MM.1S (cell line): ENCODE data around the gene GFRA1.

Experiments
- DNase-seq: peaks from one replicate; pipeline ENCODE4 v3.0.0-alpha.2; 2015
- H2AFZ ChIP-seq: fragments of 300-600 bp; sonication (generic); 2 replicates; pipeline ENCODE4 v1.6.0; 2016; ENCODE audit warnings: antibody characterized with exemption, low read length
- H3F3A ChIP-seq: fragments of 300-600 bp; sonication (generic); 2 replicates; pipeline ENCODE4 v1.6.1; 2016; ENCODE audit warnings: mild to moderate bottlenecking, antibody characterized with exemption, low read length, moderate library complexity, mixed read lengths; ENCODE audit not compliant: insufficient read depth
- H3K27ac ChIP-seq: fragments of 300-600 bp; sonication (generic); 2 replicates; pipeline ENCODE4 v1.5.1; 2016; ENCODE audit warnings: mild to moderate bottlenecking, low read length
- H3K27me3 ChIP-seq: fragments of 300-600 bp; sonication (generic); replicated peaks from 2 replicates; pipeline ENCODE4 v1.6.0; 2016; ENCODE audit warnings: low read length; ENCODE audit not compliant: insufficient read depth
- H3K36me3 ChIP-seq: fragments of 300-600 bp; sonication (generic); replicated peaks from 2 replicates; pipeline ENCODE4 v1.6.1; 2016; ENCODE audit warnings: mild to moderate bottlenecking, low read length, mixed read lengths; ENCODE audit not compliant: insufficient read depth
- H3K4me1 ChIP-seq: fragments of 300-600 bp; sonication (generic); 2 replicates; pipeline ENCODE4 v1.6.1; 2016; ENCODE audit warnings: low read length, mixed read lengths
- H3K4me2 ChIP-seq: fragments of 300-600 bp; sonication (generic); 2 replicates; pipeline ENCODE4 v1.6.0; 2016; ENCODE audit warnings: low read depth, low read length
- H3K4me3 ChIP-seq: fragments of 300-600 bp; sonication (generic); 2 replicates; pipeline ENCODE4 v1.5.1; 2016; ENCODE audit warnings: low read length, mixed read lengths
- H3K79me2 ChIP-seq: fragments of 300-600 bp; sonication (generic); 2 replicates; pipeline ENCODE4 v1.6.1; 2016; ENCODE audit warnings: mixed run types, low read length, mixed read lengths
- H3K9ac ChIP-seq: fragments of 300-600 bp; sonication (generic); 2 replicates; pipeline ENCODE4 v1.6.1; 2016; ENCODE audit warnings: low read length, mixed read lengths
- H3K9me2 ChIP-seq: fragments of 300-600 bp; sonication (generic); replicated peaks from 2 replicates; pipeline ENCODE4 v1.6.1; 2016; ENCODE audit warnings: mild to moderate bottlenecking, low read length, mixed read lengths; ENCODE audit not compliant: insufficient read depth
- H3K9me3 ChIP-seq: fragments of 300-600 bp; sonication (generic); replicated peaks from 2 replicates; pipeline ENCODE4 v1.6.1; 2016; ENCODE audit warnings: mild to moderate bottlenecking, low read length, mixed read lengths; ENCODE audit not compliant: insufficient read depth
- H4K20me1 ChIP-seq: fragments of 300-600 bp; sonication (generic); 2 replicates; pipeline ENCODE4 v1.6.1; 2016; ENCODE audit warnings: mild to moderate bottlenecking, low read length, moderate library complexity, mixed read lengths; ENCODE audit not compliant: insufficient read depth
- EZH2 ChIP-seq: fragments of 300-600 bp; sonication (generic); optimal IDR thresholded peaks from 2 replicates; pipeline ENCODE3; 2017; ENCODE audit warnings: low read depth, mild to moderate bottlenecking, antibody characterized with exemption, low read length, mixed read lengths
- EZH2phosphoT487 ChIP-seq: fragments of 300-600 bp; sonication (generic); IDR thresholded peaks from 2 replicates; pipeline ENCODE4 v1.6.1; 2018; ENCODE audit warnings: antibody characterized with exemption, low read length
- TF ChIP-seq, protein P1 (sequence below): fragments of 300-600 bp; sonication (generic); IDR thresholded peaks from 2 replicates; pipeline ENCODE4 v1.5.1; 2016; ENCODE audit warnings: antibody characterized with exemption, low read length, mixed read lengths

GFRA1 gene

DNA sequence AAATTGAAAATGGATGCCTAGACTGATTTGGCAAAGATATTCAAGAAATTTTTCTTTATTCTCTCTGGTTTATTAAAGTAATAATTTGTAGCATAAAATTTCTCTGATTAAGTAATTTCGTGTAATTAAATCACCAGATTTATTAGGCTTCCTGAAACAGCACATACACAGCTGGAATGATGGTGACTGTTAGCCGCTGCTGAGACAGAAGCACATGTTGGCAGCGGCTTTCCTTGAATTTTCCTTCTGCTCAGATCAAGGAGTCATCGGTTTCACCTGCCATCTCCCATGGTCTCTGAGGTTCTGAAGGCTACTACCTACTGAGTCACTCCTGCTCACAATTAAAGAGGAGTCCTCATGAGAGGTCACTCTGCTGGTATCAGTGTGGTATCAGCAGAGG lies 101.5 kb downstream of the GFRA1 start:
- Histone ChIP-seq H3K27ac (no peak overlapping the region), H3K9me2 (no peaks in the 10 kb centered on the region), H3K4me2 (no peak overlapping the region), H3K36me3 (no peaks in the 10 kb centered on the region), H3K9ac (no peak overlapping the region), H3K79me2 (no peaks in the 10 kb centered on the region), H3K9me3 (no peaks in the 10 kb centered on the region), H3K4me1 (no peaks in the 10 kb centered on the region), H3K27me3 (no peaks in the 10 kb centered on the region), H3K4me3 (no peak overlapping the region), H4K20me1 (no peaks in the 10 kb centered on the region), H3F3A (no peaks in the 10 kb centered on the region), H2AFZ (no peak overlapping the region)
- no peak for DNase-seq
- TF ChIP-seq, protein P1, sequence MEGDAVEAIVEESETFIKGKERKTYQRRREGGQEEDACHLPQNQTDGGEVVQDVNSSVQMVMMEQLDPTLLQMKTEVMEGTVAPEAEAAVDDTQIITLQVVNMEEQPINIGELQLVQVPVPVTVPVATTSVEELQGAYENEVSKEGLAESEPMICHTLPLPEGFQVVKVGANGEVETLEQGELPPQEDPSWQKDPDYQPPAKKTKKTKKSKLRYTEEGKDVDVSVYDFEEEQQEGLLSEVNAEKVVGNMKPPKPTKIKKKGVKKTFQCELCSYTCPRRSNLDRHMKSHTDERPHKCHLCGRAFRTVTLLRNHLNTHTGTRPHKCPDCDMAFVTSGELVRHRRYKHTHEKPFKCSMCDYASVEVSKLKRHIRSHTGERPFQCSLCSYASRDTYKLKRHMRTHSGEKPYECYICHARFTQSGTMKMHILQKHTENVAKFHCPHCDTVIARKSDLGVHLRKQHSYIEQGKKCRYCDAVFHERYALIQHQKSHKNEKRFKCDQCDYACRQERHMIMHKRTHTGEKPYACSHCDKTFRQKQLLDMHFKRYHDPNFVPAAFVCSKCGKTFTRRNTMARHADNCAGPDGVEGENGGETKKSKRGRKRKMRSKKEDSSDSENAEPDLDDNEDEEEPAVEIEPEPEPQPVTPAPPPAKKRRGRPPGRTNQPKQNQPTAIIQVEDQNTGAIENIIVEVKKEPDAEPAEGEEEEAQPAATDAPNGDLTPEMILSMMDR, result no peak
- TF ChIP-seq EZH2 (no peak), EZH2phosphoT487 (no peak)

DNA sequence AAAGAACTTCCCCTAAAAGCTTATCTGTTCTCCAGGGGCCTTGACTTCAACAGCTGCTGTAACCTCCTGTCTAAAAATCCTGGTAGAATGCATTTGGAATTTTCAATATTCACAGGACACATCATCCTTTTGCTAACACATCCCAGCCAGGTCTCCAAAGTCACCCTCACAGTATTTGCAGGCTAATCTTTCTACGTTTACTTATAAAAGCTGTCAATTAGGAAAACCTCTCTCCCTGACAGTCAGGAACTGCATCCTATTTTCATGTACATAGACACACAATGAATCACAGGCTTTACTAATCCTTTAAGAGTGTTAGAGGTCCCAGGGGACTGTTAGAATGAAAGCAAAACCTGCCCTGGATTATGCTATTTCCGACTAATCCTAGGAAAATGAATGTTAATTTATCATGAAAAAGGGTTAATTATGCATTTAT lies 102.2 kb downstream of the GFRA1 start:
- H3K9ac ChIP-seq, result no peak overlapping the region
- H2AFZ ChIP-seq, result no peak overlapping the region
- TF ChIP-seq EZH2 (no peak), EZH2phosphoT487 (no peak)
- TF ChIP-seq, protein P1, result no peak
- no peak overlapping the region for H3K4me3 ChIP-seq
- no peak overlapping the region for H3K27ac ChIP-seq
- H4K20me1 ChIP-seq, result no peaks in the 10 kb centered on the region
- no peak for DNase-seq
- H3K27me3 ChIP-seq, result no peaks in the 10 kb centered on the region
- H3K4me2 ChIP-seq, result no peak overlapping the region
- no peaks in the 10 kb centered on the region for H3K4me1 ChIP-seq
- H3K79me2 ChIP-seq, result no peaks in the 10 kb centered on the region
- H3K9me2 ChIP-seq, result no peaks in the 10 kb centered on the region
- no peaks in the 10 kb centered on the region for H3K9me3 ChIP-seq
- H3F3A ChIP-seq, result no peaks in the 10 kb centered on the region
- H3K36me3 ChIP-seq, result no peaks in the 10 kb centered on the region

DNA sequence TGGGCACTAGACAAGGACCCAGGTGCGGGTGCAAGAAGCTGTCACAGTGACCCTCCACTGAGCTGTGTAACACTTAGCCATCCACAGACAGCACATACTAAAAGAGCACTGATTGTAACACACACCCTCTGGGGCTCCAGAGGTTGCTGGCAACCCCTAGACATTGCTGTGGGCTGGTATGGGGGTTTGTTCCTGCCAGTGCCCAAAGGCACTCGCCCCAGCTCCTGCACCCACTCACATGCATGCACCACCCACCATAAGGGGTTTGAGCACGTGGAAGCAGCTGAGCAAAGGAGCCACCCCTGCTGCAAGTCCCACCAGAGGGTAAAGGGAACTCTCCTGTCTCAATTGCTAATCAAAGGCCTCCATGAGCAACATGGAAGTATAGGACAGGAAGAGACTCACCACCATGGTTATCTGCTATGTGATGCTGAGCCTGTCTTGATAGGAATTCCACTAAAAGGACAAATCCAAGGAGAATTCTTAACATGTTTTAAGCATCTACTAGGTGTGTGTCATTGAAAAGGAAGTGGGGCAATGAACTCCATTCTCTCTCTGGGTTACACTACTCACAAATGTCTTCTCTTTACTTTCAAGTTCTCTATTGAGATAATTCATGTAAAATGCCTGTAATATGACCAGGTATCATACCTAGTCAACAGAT lies 103.1 kb downstream of the GFRA1 start:
- no peaks in the 10 kb centered on the region for H3F3A ChIP-seq

More for the DNA sequence above, 103.1 kb downstream of the GFRA1 start:
- no peak overlapping the region for H3K9ac ChIP-seq
- H3K79me2 ChIP-seq, result no peaks in the 10 kb centered on the region
- TF ChIP-seq, protein P1, result no peak
- TF ChIP-seq EZH2phosphoT487 (no peak), EZH2 (no peak)
- no peaks in the 10 kb centered on the region for H4K20me1 ChIP-seq
- no peaks in the 10 kb centered on the region for H3K27me3 ChIP-seq
- no peak overlapping the region for H2AFZ ChIP-seq
- no peak overlapping the region for H3K27ac ChIP-seq
- no peak overlapping the region for H3K4me3 ChIP-seq
- H3K9me3 ChIP-seq, result no peaks in the 10 kb centered on the region
- H3K4me2 ChIP-seq, result no peak overlapping the region
- H3K36me3 ChIP-seq, result no peaks in the 10 kb centered on the region
- H3K4me1 ChIP-seq, result no peaks in the 10 kb centered on the region
- DNase-seq, result no peak
- no peaks in the 10 kb centered on the region for H3K9me2 ChIP-seq
